AG09319 (cell line): ENCODE results near the gene CENPF.

ENCODE experiments used
- DNase-seq: peaks from one replicate; pipeline ENCODE4 v3.0.0-alpha.2; 2010; ENCODE audit warnings: low read depth; ENCODE audit errors: extremely low read depth
- CTCF ChIP-seq: IDR thresholded peaks from 2 replicates; pipeline ENCODE4 v1.5.1; 2011; ENCODE audit warnings: low read depth, mild to moderate bottlenecking, inconsistent platforms, low read length, moderate library complexity

CENPF gene

DNA sequence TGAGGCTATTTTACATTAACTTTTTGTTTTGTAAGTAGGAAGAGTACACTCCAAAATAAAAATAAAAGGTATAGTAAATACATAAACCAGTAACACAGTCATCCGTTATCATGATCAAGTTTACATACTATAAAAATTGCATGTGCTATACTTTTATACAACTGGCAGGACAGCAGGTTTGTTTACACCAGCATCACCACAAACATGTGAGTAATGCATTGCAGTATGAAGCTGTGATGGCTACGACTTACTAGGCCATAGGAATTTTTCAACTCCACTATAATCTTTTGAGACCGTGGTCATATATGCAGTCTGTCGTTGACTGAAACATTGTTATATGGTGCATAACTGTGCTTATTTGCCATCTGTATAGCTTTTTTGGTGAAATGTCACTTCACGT, 106.2 kb downstream of the CENPF start:
- no peak for TF ChIP-seq CTCF
- DNase-seq, result no peak

GRCh38 chr1:214712737-214713136, 109.7 kb downstream of the CENPF start:
- no peak for DNase-seq
- no peak for TF ChIP-seq CTCF
